Upper lobe of left lung (tissue), 6 donors: ENCODE results near the gene BPIFB3. TPM values are rescaled to one million over a fixed set of nuclear protein-coding genes. Genes with fewer than 3 reads are reported as not detected.

Experiments
- ATAC-seq, 2 donors: fragments of 200-7000 bp; cut with Tn5 transposase; one replicate each; pipeline ENCODE4 v1.9.1; 2022; ENCODE audit warnings: mild to moderate bottlenecking in 2 of 2, moderate library complexity in 2 of 2; ENCODE audit not compliant: low FRiP score in 2 of 2
- DNase-seq, 2 donors: peaks; one replicate each; pipeline ENCODE4 v3.0.0-alpha.2; 2019 to 2020
- H3K27ac ChIP-seq, 4 donors: fragments of 200-600 bp; sonication (generic); one replicate each; pipeline ENCODE4 v1.5.1; 2016 to 2019
- H3K27me3 ChIP-seq, 4 donors: fragments of 200-600 bp; sonication (generic); one replicate each; pipeline ENCODE4 v1.5.1; 2017 to 2019
- H3K36me3 ChIP-seq, 4 donors: fragments of 200-600 bp; sonication (generic); one replicate each; pipeline ENCODE4 v1.5.1; 2016 to 2019
- H3K4me1 ChIP-seq, 4 donors: fragments of 200-600 bp; sonication (generic); one replicate each; pipeline ENCODE4 v1.5.1; 2018 to 2019
- H3K4me3 ChIP-seq, 4 donors: fragments of 200-600 bp; sonication (generic); one replicate each; pipeline ENCODE4 v1.5.1; 2017 to 2019; ENCODE audit warnings: mild to moderate bottlenecking in 2 of 4, moderate library complexity in 1 of 4
- H3K9me3 ChIP-seq, 4 donors: fragments of 200-600 bp; sonication (generic); one replicate each; pipeline ENCODE4 v1.5.1; 2018 to 2019
- EP300 ChIP-seq, 4 donors: sonication (generic); formaldehyde crosslinking; IDR thresholded peaks; one replicate each; pipeline ENCODE4 v1.5.1; 2017; ENCODE audit warnings: antibody characterized with exemption in 4 of 4, control low read depth in 2 of 4
- POLR2A ChIP-seq, 4 donors: fragments of 450-650 bp; IDR thresholded peaks; one replicate each; pipeline ENCODE4 v1.5.1; 2016 to 2017; ENCODE audit warnings: antibody characterized with exemption in 4 of 4, mild to moderate bottlenecking in 2 of 4
- POLR2AphosphoS5 ChIP-seq, 2 donors: sonication (generic); formaldehyde crosslinking; IDR thresholded peaks; one replicate each; pipeline ENCODE4 v1.5.1; 2017; ENCODE audit warnings: antibody characterized with exemption in 2 of 2
- WGBS, 2 donors: methylation state at CpG; one replicate each; pipeline ENCODE4 v1.1.5; 2017 to 2018; 5-methylcytosine and 5-hydroxymethylcytosine counted together
- total RNA-seq, 6 donors: library from RNA; depleted of rRNA in 4 of 6; stranded (reverse); fragments of >200 nt in 4 of 6; gene quantifications; one replicate each; pipeline versions ENCODE4 v1.1.0 to v1.2.1, GENCODE V29; 2016 to 2021
- TF ChIP-seq, protein P1 (sequence below), 6 experiments: fragments of 450-650 bp in 4 of 6; fragments of 200-600 bp in 2 of 6; sonication (generic) in 2 of 6; IDR thresholded peaks; one replicate each; pipeline ENCODE4 v1.5.1; 2016 to 2019; ENCODE audit warnings: antibody characterized with exemption in 6 of 6
- donor health status: DM: no; HTN: no; CAD: no; lungs with moderate emphysema.
- donor health status: DM: no; HTN: yes; CAD: no; lungs with severe emphysema.

BPIFB3 gene
- total RNA-seq, 6 donors from 2014 or later, result not detected

DNA sequence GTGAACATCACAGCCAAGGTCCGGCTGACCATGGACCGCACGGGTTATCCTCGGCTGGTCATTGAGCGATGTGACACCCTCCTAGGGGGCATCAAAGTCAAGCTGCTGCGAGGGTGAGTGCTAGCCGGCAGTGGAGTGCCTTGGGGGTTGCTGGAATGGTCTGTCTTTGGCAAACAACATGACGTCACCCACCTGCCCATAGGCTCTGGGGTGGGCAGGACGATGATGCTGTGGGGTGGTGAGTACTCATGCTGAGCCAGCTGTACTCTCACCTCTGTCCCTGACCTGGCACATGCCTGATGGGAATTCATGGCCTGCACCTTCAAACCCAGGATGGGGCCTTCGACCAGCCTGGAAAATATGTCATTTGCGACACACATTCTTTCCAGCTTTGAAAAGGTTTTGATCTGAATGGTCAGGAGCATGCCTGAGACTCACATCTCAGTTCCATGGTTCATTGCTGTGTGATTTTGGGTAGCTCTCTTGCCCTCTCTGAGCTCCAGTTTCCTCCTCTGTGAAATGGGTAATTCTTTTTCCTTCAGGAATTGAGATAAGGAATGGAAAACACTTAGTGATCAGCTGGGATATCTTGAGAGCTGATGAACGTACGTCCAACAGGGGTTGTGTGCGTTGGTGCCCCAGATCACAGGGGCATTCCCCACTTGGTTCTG lies 32.5 kb downstream of the BPIFB3 start:
- Histone ChIP-seq H3K9me3 (no peaks in the 10 kb centered on the region), H3K4me1 (no peaks in the 10 kb centered on the region), H3K27me3 (no peaks in the 10 kb centered on the region), H3K36me3 (no peaks in the 10 kb centered on the region), H3K27ac (no peak overlapping the region), H3K4me3 (no peak overlapping the region)
- TF ChIP-seq, protein P1, sequence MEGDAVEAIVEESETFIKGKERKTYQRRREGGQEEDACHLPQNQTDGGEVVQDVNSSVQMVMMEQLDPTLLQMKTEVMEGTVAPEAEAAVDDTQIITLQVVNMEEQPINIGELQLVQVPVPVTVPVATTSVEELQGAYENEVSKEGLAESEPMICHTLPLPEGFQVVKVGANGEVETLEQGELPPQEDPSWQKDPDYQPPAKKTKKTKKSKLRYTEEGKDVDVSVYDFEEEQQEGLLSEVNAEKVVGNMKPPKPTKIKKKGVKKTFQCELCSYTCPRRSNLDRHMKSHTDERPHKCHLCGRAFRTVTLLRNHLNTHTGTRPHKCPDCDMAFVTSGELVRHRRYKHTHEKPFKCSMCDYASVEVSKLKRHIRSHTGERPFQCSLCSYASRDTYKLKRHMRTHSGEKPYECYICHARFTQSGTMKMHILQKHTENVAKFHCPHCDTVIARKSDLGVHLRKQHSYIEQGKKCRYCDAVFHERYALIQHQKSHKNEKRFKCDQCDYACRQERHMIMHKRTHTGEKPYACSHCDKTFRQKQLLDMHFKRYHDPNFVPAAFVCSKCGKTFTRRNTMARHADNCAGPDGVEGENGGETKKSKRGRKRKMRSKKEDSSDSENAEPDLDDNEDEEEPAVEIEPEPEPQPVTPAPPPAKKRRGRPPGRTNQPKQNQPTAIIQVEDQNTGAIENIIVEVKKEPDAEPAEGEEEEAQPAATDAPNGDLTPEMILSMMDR (IDR thresholded peaks at IDR 0.05), result no peak
- no peak for TF ChIP-seq POLR2AphosphoS5 (IDR thresholded peaks at IDR 0.05)
- TF ChIP-seq POLR2A (IDR thresholded peaks at IDR 0.05), result no peak
- no peak for TF ChIP-seq EP300 (IDR thresholded peaks at IDR 0.05)
- WGBS, 2 donors, result 88% methylated on average over 12 to 14 of the region's 14 CpGs
- ATAC-seq (no peak), DNase-seq (no peak)

DNA sequence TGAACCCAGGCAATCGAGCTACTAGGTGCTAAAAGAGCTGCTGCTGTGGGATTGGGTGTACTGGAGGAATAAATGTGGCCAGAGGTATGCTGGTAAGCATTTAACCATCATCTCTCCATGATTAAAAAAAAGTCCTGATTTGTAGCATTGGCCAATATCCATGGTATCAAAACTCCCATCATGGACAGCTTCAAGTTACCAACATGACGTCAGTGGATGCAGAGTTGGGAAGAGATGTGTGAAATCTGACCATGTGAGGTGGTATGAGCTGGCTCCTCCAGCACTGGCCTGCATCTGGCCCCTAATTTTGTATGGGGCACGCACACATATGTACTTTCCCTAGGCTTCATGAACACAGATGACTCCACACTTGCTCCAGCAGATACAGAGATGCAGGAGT lies 37.4 kb downstream of the BPIFB3 start:
- DNase-seq (no peak), ATAC-seq (no peak)
- TF ChIP-seq EP300 (IDR thresholded peaks at IDR 0.05), result no peak
- no peak for TF ChIP-seq POLR2AphosphoS5 (IDR thresholded peaks at IDR 0.05)
- no peak for TF ChIP-seq POLR2A (IDR thresholded peaks at IDR 0.05)
- TF ChIP-seq, protein P1 (IDR thresholded peaks at IDR 0.05), result no peak
- Histone ChIP-seq H3K4me1 (peaks cover 0 to under 1% (median 0%) of the 10 kb centered on the region in 4 donors), H3K27ac (no peak overlapping the region), H3K9me3 (no peaks in the 10 kb centered on the region), H3K4me3 (no peak overlapping the region), H3K27me3 (no peaks in the 10 kb centered on the region), H3K36me3 (no peaks in the 10 kb centered on the region)
- 74 to 97% methylated on average over 2 to 3 of the region's 3 CpGs for WGBS, 2 donors

DNA sequence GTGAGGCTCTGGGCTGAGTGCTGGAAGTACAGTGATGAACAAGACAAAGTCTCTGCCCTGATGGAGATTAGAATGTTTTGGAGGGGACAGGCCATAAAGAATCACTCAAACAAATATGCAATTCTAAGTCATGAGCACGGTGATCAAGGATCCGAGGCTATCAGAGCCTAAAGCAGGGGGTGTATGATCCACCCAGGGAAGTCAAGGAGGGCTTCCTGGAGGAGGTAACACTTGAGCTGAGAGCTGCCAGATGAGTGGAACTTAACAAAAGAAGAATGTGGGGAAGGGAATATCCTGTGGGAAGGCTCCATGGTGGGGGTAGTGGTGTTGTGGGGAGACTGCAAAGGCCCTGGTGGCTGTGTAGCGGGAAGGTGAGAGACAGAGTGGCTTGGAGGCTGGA lies 38.0 kb downstream of the BPIFB3 start:
- Histone ChIP-seq H3K27ac (no peak overlapping the region), H3K27me3 (no peaks in the 10 kb centered on the region), H3K4me3 (no peak overlapping the region), H3K4me1 (peaks cover 0 to 6% (median 0%) of the 10 kb centered on the region in 4 donors), H3K36me3 (no peaks in the 10 kb centered on the region), H3K9me3 (no peaks in the 10 kb centered on the region)
- 73 to 74% methylated on average over 3 of the region's 3 CpGs for WGBS, 2 donors
- DNase-seq, result no peak
- TF ChIP-seq POLR2A (IDR thresholded peaks at IDR 0.05) (no peak), POLR2AphosphoS5 (IDR thresholded peaks at IDR 0.05) (no peak), EP300 (IDR thresholded peaks at IDR 0.05) (no peak)
- TF ChIP-seq, protein P1 (IDR thresholded peaks at IDR 0.05), result no peak
- no peak for ATAC-seq

- Histone ChIP-seq H3K9me3 (no peaks in the 10 kb centered on the region), H3K27me3 (no peaks in the 10 kb centered on the region), H3K27ac (no peak overlapping the region), H3K4me1 (peaks cover 0 to 9% (median 0%) of the 10 kb centered on the region in 4 donors), H3K36me3 (no peaks in the 10 kb centered on the region), H3K4me3 (no peak overlapping the region)
- TF ChIP-seq, protein P1 (IDR thresholded peaks at IDR 0.05), result no peak
- TF ChIP-seq POLR2AphosphoS5 (IDR thresholded peaks at IDR 0.05), result no peak
- no peak for TF ChIP-seq POLR2A (IDR thresholded peaks at IDR 0.05)
- TF ChIP-seq EP300 (IDR thresholded peaks at IDR 0.05), result no peak
- WGBS, 2 donors, result 69 to 83% methylated on average over 3 of the region's 3 CpGs
- ATAC-seq (no peak), DNase-seq (no peak)
Measured at GRCh38 chr20:33092361-33092760, 38.7 kb downstream of the BPIFB3 start.

DNA sequence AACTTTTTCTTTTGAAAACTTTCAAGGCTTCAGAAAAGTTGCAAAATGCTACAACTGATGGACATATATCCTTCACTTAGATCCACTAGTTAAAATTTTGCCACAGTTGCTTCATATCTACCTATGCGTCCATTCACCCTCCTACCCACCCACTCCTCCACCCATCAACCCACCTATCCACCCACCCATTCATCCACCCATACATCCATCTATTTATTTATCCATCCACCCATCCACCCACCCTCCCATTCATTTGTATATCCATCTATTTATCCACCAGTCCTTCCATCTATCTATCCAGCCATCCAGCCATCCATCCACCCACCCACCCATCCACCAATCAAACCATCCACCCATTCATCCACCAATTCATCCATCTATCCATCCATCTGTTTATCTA lies 39.4 kb downstream of the BPIFB3 start:
- Histone ChIP-seq H3K27me3 (no peaks in the 10 kb centered on the region), H3K27ac (no peak overlapping the region), H3K9me3 (no peaks in the 10 kb centered on the region), H3K36me3 (no peaks in the 10 kb centered on the region), H3K4me3 (no peak overlapping the region), H3K4me1 (peaks cover 0 to 9% (median 0%) of the 10 kb centered on the region in 4 donors)
- ATAC-seq (no peak), DNase-seq (no peak)
- TF ChIP-seq POLR2AphosphoS5 (IDR thresholded peaks at IDR 0.05) (no peak), EP300 (IDR thresholded peaks at IDR 0.05) (no peak), POLR2A (IDR thresholded peaks at IDR 0.05) (no peak)
- TF ChIP-seq, protein P1 (IDR thresholded peaks at IDR 0.05), result no peak
- WGBS, 2 donors, result 83 to 95% methylated on average over 1 of the region's 1 CpG
